ENCODE data around the gene CTSC.

CTSC gene

DNA sequence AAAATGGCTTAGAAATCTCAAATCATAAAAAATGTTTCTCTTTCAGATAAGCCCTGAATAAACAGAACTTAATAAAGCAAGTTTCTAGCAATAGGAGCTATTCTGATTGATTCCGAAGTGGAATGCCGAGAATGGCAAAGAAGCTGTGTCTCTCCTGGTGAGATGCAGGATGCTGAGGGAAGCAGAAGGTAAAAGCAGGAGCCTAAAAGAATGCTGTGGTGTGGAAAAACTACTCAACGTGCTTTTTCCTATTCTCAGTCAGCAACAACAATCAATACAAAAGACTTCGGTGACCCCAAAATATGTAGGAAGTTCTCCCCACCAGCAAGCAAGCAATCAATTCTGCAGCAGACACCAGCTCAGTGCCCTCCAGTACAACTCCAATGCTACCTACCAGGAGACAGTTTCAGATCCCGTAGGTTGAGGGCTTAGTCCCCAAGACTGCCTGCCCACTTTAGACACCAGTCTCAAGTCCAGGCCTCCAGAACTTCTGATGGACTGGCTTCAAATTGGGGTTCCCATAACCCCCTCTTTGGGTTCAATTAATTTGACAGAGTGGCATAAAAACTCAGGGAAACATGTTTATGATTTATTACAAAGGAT, 6.6 kb downstream of the CTSC start:
- DNase-seq (ENCODE audit: extremely low spot score): no peak
- ChIA-PET CTCF (no interaction called here), POLR2A (no interaction called here)
- TF ChIP-seq L3MBTL2 (conservative IDR thresholded peaks at IDR 0.05) (no peak), FOXA1 (IDR thresholded peaks at IDR 0.05) (no peak), FOXK2 (IDR thresholded peaks at IDR 0.05) (no peak), NFRKB (IDR thresholded peaks at IDR 0.05) (no peak), BHLHE40 (IDR thresholded peaks at IDR 0.05; ENCODE audit: borderline replicate concordance) (no peak), ZNF384 (IDR thresholded peaks at IDR 0.05) (no peak), HDGF (IDR thresholded peaks at IDR 0.05; ENCODE audit: borderline replicate concordance) (no peak), SUZ12 (IDR thresholded peaks at IDR 0.05) (no peak), FOXM1 (IDR thresholded peaks at IDR 0.05; ENCODE audit: borderline replicate concordance) (no peak), ARNT (IDR thresholded peaks at IDR 0.05) (no peak), ELF4 (IDR thresholded peaks at IDR 0.05) (no peak)

GRCh38 chr11:88329563-88330250, 7.8 kb downstream of the CTSC start:
- DNase-seq (ENCODE audit: extremely low spot score): no peak
- ChIA-PET POLR2A (no interaction called here), CTCF (interaction anchor here (0.8 kb wide), 1 partner anchor 8 kb away, joined by 9 read pairs; no protein-coding TSS in a partner anchor)
- TF ChIP-seq FOXM1 (IDR thresholded peaks at IDR 0.05; ENCODE audit: borderline replicate concordance): no peak

GRCh38 chr11:88327462-88328143, 9.9 kb downstream of the CTSC start:
- TF ChIP-seq TARDBP (IDR thresholded peaks at IDR 0.05): no peak
- no peak for TF ChIP-seq NFRKB (IDR thresholded peaks at IDR 0.05)
- no peak for TF ChIP-seq PKNOX1 (IDR thresholded peaks at IDR 0.05)
- TF ChIP-seq ELF4 (IDR thresholded peaks at IDR 0.05): no peak
- no peak for TF ChIP-seq HDGF (IDR thresholded peaks at IDR 0.05; ENCODE audit: borderline replicate concordance)
- TF ChIP-seq BHLHE40 (IDR thresholded peaks at IDR 0.05; ENCODE audit: borderline replicate concordance): no peak
- TF ChIP-seq FOXM1 (IDR thresholded peaks at IDR 0.05; ENCODE audit: borderline replicate concordance): no peak
- TF ChIP-seq FOXA1 (IDR thresholded peaks at IDR 0.05): no peak
- TF ChIP-seq SP1 (IDR thresholded peaks at IDR 0.05): no peak
- TF ChIP-seq FOXK2 (IDR thresholded peaks at IDR 0.05): no peak
- TF ChIP-seq ZNF384 (IDR thresholded peaks at IDR 0.05): no peak
- no peak for TF ChIP-seq LEF1 (IDR thresholded peaks at IDR 0.05; ENCODE audit: borderline replicate concordance)
- no peak for TF ChIP-seq L3MBTL2 (conservative IDR thresholded peaks at IDR 0.05)
- TF ChIP-seq ARNT (IDR thresholded peaks at IDR 0.05): no peak
- CTCF ChIA-PET: interaction anchor here (0.6 to 0.9 kb wide), 2 partner anchors 1393 to 1529 kb away, joined by 3 read pairs; no protein-coding TSS in a partner anchor
- DNase-seq (ENCODE audit: extremely low spot score): no peak
- POLR2A ChIA-PET: interaction anchor here (1.5 kb wide), 1 partner anchor 10 kb away, joined by 5 read pairs; the partner anchor contains the start of gene CTSC

- ChIA-PET POLR2A (no interaction called here), CTCF (interaction anchor here (0.6 kb wide), 1 partner anchor 1528 kb away, joined by 3 read pairs; no protein-coding TSS in a partner anchor)
- TF ChIP-seq FOXM1 (IDR thresholded peaks at IDR 0.05; ENCODE audit: borderline replicate concordance) (no peak), NFRKB (IDR thresholded peaks at IDR 0.05) (no peak), ELF4 (IDR thresholded peaks at IDR 0.05) (no peak), LEF1 (IDR thresholded peaks at IDR 0.05; ENCODE audit: borderline replicate concordance) (no peak), HDGF (IDR thresholded peaks at IDR 0.05; ENCODE audit: borderline replicate concordance) (no peak), SUZ12 (IDR thresholded peaks at IDR 0.05) (no peak), PKNOX1 (IDR thresholded peaks at IDR 0.05) (no peak), TARDBP (IDR thresholded peaks at IDR 0.05) (no peak), FOXA1 (IDR thresholded peaks at IDR 0.05) (no peak), SP1 (IDR thresholded peaks at IDR 0.05) (no peak)
- no peak for DNase-seq (ENCODE audit: extremely low spot score)
These were observed 10.5 kb downstream of the CTSC start for GRCh38 chr11:88327061-88327460.

GRCh38 chr11:88326099-88326498, 11.4 kb downstream of the CTSC start:
- ChIA-PET CTCF (no interaction called here), POLR2A (interaction anchor here (1.1 kb wide), 1 partner anchor 12 kb away, joined by 4 read pairs; the partner anchor contains the start of gene CTSC)
- TF ChIP-seq LEF1 (IDR thresholded peaks at IDR 0.05; ENCODE audit: borderline replicate concordance) (no peak), FOXA1 (IDR thresholded peaks at IDR 0.05) (no peak), FOXM1 (IDR thresholded peaks at IDR 0.05; ENCODE audit: borderline replicate concordance) (no peak), BHLHE40 (IDR thresholded peaks at IDR 0.05; ENCODE audit: borderline replicate concordance) (no peak), PKNOX1 (IDR thresholded peaks at IDR 0.05) (no peak), SP1 (IDR thresholded peaks at IDR 0.05) (no peak), CTBP1 (IDR thresholded peaks at IDR 0.05; ENCODE audit: borderline replicate concordance) (no peak), HDGF (IDR thresholded peaks at IDR 0.05; ENCODE audit: borderline replicate concordance) (no peak), TARDBP (IDR thresholded peaks at IDR 0.05) (no peak), ARNT (IDR thresholded peaks at IDR 0.05) (no peak), SUZ12 (IDR thresholded peaks at IDR 0.05) (no peak), ELF4 (IDR thresholded peaks at IDR 0.05) (no peak), ZNF384 (IDR thresholded peaks at IDR 0.05) (no peak), L3MBTL2 (conservative IDR thresholded peaks at IDR 0.05) (no peak), NFRKB (IDR thresholded peaks at IDR 0.05) (no peak), FOXK2 (IDR thresholded peaks at IDR 0.05) (no peak)
- no peak for DNase-seq (ENCODE audit: extremely low spot score)
